Naive thymus-derived CD8-positive, alpha-beta T cell (primary cell): Measurements from ENCODE around the gene MYCL. TPM values are rescaled to one million over a fixed set of nuclear protein-coding genes. Genes with fewer than 3 reads are reported as not detected.

Experiments used
- polyA plus RNA-seq, 3 donors: library from polyadenylated mRNA; unstranded; fragments of 300-500 nt; fragmentation: Illumina TruSeq; gene quantifications; one replicate each; pipeline ENCODE4 v1.2.3, GENCODE V29; 2021
- total RNA-seq, 8 experiments: library from RNA in 2 of 8; stranded (reverse) in 2 of 8; gene quantifications; one replicate each; pipeline ENCODE4 v1.2.3 and lab custom pipeline; 2021 to 2026

MYCL gene
- total and polyA plus RNA-seq, 5 experiments from 2014 or later: not detected

Other genes with a start within 250 kb of the MYCL start
- gene NT5C1A, start 229.8 kb downstream of the MYCL start, total RNA-seq: under 1 TPM; 0.71 to 0.88 TPM
- not detected for gene NT5C1A, start 229.8 kb downstream of the MYCL start, polyA plus RNA-seq
- gene HPCAL4, start 210.5 kb downstream of the MYCL start, total RNA-seq: 10 to 100 TPM; 31.9 to 32.5 TPM
- 1 to 10 TPM; 2.1 to 4.6 (median 3.9) TPM for gene HPCAL4, start 210.5 kb downstream of the MYCL start, polyA plus RNA-seq
- 10 to 100 TPM; 86.9 to 88.3 TPM for gene PPIE, start 163.0 kb downstream of the MYCL start, total RNA-seq
- 100 to 1,000 TPM; 101 to 123 (median 102) TPM for gene PPIE, start 163.0 kb downstream of the MYCL start, polyA plus RNA-seq
- not detected for gene OXCT2, start 130.6 kb downstream of the MYCL start, total RNA-seq
- not detected for gene OXCT2, start 130.6 kb downstream of the MYCL start, polyA plus RNA-seq
- gene BMP8B, start 113.1 kb downstream of the MYCL start, total RNA-seq: under 1 TPM; 0.26 to 0.41 TPM
- under 1 TPM in 1 of 3 donors, not detected in 2; 0.13 TPM for gene BMP8B, start 113.1 kb downstream of the MYCL start, polyA plus RNA-seq
- 10 to 100 TPM; 22.0 to 25.9 TPM for gene TRIT1, start 18.4 kb downstream of the MYCL start, total RNA-seq
- gene TRIT1, start 18.4 kb downstream of the MYCL start, polyA plus RNA-seq: 10 to 100 TPM in 2 of 3 donors, 1 to 10 TPM in 1; 9.5 to 13.0 (median 10.5) TPM
- gene MFSD2A, start 53.2 kb upstream of the MYCL start, total RNA-seq: 1 to 10 TPM in 1 of 2 experiments, under 1 TPM in 1; 0.81 to 1.4 TPM
- under 1 TPM in 1 of 3 donors, not detected in 2; 0.22 TPM for gene MFSD2A, start 53.2 kb upstream of the MYCL start, polyA plus RNA-seq
- gene CAP1, start 138.8 kb upstream of the MYCL start, total RNA-seq: 100 to 1,000 TPM; 313 to 314 TPM
- gene CAP1, start 138.8 kb upstream of the MYCL start, polyA plus RNA-seq: 100 to 1,000 TPM; 610 to 675 (median 672) TPM
- 10 to 100 TPM; 70.9 to 72.9 TPM for gene PPT1, start 195.3 kb upstream of the MYCL start, total RNA-seq
- 100 to 1,000 TPM; 236 to 267 (median 237) TPM for gene PPT1, start 195.3 kb upstream of the MYCL start, polyA plus RNA-seq